Measurements from ENCODE around the gene PHF24.

PHF24 gene

GRCh38 chr9:34984049-34984448 is 26.0 kb downstream of the PHF24 start:
- DNase-seq, result peak in 5 of 6 experiments; percentile 12 to 50 (median 26)

- peak in 5 of 6 experiments; percentile 8 to 47 (median 30) for DNase-seq
Observed at GRCh38 chr9:34985311-34985899, 27.3 kb downstream of the PHF24 start.

- DNase-seq, result peak; percentile 42 to 66 (median 52)
Observed at GRCh38 chr9:34986540-34987047, 28.5 kb downstream of the PHF24 start.

- DNase-seq, result no peak
Observed at GRCh38 chr9:34987160-34987901, 29.2 kb downstream of the PHF24 start.

- DNase-seq, result peak in 4 of 6 experiments; percentile 9 to 19 (median 18)
Observed at GRCh38 chr9:34988218-34989002, 30.3 kb downstream of the PHF24 start.

- DNase-seq, result peak; percentile 95 to 97 (median 96)
Observed at GRCh38 chr9:34989003-34989945, 31.2 kb downstream of the PHF24 start, which contains the start of gene DNAJB5. TSS of gene DNAJB5 (plus strand) at chr9:34989745. CDS start at chr9:34990631, 886 bp downstream.

- DNase-seq, result peak in 5 of 6 experiments; percentile 19 to 62 (median 46)
Observed at GRCh38 chr9:34989946-34990635, 32.0 kb downstream of the PHF24 start.

- DNase-seq, result peak in 1 of 6 experiments; percentile 3
Observed at GRCh38 chr9:34990908-34991606, 33.0 kb downstream of the PHF24 start.

- no peak for DNase-seq
Observed at GRCh38 chr9:34991607-34992375, 33.7 kb downstream of the PHF24 start.

GRCh38 chr9:34992376-34992951 is 34.4 kb downstream of the PHF24 start:
- DNase-seq, result no peak

- no peak for DNase-seq
Observed at GRCh38 chr9:34993502-34994259, 35.6 kb downstream of the PHF24 start.

- DNase-seq, result no peak
Observed at GRCh38 chr9:34994260-34994899, 36.3 kb downstream of the PHF24 start.

- no peak for DNase-seq
Observed at GRCh38 chr9:34994900-34995669, 37.0 kb downstream of the PHF24 start.

- no peak for DNase-seq
Observed at GRCh38 chr9:34995670-34996060, 37.6 kb downstream of the PHF24 start.

GRCh38 chr9:34996181-34996904 is 38.3 kb downstream of the PHF24 start:
- DNase-seq, result no peak

GRCh38 chr9:34996905-34997279 is 38.8 kb downstream of the PHF24 start:
- DNase-seq, result no peak

- no peak for DNase-seq
Observed at GRCh38 chr9:34997379-34997781, 39.3 kb downstream of the PHF24 start.
